KMS-11 (cell line): ENCODE results near the gene TM4SF1.
"Not testable (repeated sequence)": the region's sequence is repeated elsewhere in the genome, so short reads cannot be mapped to it uniquely, and the experiment has no call there.

Source experiments
- H2AFZ ChIP-seq: fragments of 200-600 bp; sonication (generic); 2 replicates; pipeline ENCODE4 v1.6.1; 2016; ENCODE audit warnings: antibody characterized with exemption, mixed run types, low read depth
- H3K27ac ChIP-seq: fragments of 200-600 bp; sonication (generic); 2 replicates; pipeline ENCODE4 v1.6.1; 2016; ENCODE audit warnings: mild to moderate bottlenecking, mixed run types
- H3K27me3 ChIP-seq: fragments of 200-600 bp; sonication (generic); 2 replicates; pipeline ENCODE4 v1.6.1; 2017; ENCODE audit warnings: mild to moderate bottlenecking, low read depth, mixed run types, moderate library complexity; ENCODE audit not compliant: insufficient read depth
- H3K36me3 ChIP-seq: fragments of 200-600 bp; sonication (generic); 2 replicates; pipeline ENCODE4 v1.6.1; 2017; ENCODE audit warnings: mild to moderate bottlenecking, mixed run types; ENCODE audit not compliant: insufficient read depth
- H3K4me1 ChIP-seq: fragments of 200-600 bp; sonication (generic); 2 replicates; pipeline ENCODE4 v1.6.1; 2016; ENCODE audit warnings: mild to moderate bottlenecking, low read depth, mixed run types; ENCODE audit not compliant: poor library complexity, severe bottlenecking
- H3K4me2 ChIP-seq: fragments of 200-600 bp; sonication (generic); 2 replicates; pipeline ENCODE4 v1.7.0; 2016; ENCODE audit warnings: mild to moderate bottlenecking, mixed run types
- H3K4me3 ChIP-seq: fragments of 200-600 bp; sonication (generic); IDR thresholded peaks from 2 replicates; pipeline ENCODE4 v1.6.1; 2017; ENCODE audit warnings: low read depth, low read length, mixed read lengths; ENCODE audit not compliant: insufficient read depth
- H3K79me2 ChIP-seq: fragments of 200-600 bp; sonication (generic); 2 replicates; pipeline ENCODE4 v1.6.1; 2016; ENCODE audit warnings: low read depth, mixed run types; ENCODE audit not compliant: insufficient read depth
- H3K9ac ChIP-seq: fragments of 200-600 bp; sonication (generic); 2 replicates; pipeline ENCODE4 v1.6.1; 2016; ENCODE audit warnings: mild to moderate bottlenecking, mixed run types
- H4K20me1 ChIP-seq: fragments of 200-600 bp; sonication (generic); 2 replicates; pipeline ENCODE4 v1.6.1; 2016; ENCODE audit warnings: mild to moderate bottlenecking, mixed run types; ENCODE audit not compliant: insufficient read depth
- TF ChIP-seq, protein P1 (sequence below): fragments of 200-600 bp; sonication (generic); conservative IDR thresholded peaks from 2 replicates; pipeline ENCODE4 v1.6.1; 2017; ENCODE audit warnings: low read depth, mild to moderate bottlenecking, antibody characterized with exemption, low read length, moderate library complexity, mixed read lengths

Gene TM4SF1

DNA sequence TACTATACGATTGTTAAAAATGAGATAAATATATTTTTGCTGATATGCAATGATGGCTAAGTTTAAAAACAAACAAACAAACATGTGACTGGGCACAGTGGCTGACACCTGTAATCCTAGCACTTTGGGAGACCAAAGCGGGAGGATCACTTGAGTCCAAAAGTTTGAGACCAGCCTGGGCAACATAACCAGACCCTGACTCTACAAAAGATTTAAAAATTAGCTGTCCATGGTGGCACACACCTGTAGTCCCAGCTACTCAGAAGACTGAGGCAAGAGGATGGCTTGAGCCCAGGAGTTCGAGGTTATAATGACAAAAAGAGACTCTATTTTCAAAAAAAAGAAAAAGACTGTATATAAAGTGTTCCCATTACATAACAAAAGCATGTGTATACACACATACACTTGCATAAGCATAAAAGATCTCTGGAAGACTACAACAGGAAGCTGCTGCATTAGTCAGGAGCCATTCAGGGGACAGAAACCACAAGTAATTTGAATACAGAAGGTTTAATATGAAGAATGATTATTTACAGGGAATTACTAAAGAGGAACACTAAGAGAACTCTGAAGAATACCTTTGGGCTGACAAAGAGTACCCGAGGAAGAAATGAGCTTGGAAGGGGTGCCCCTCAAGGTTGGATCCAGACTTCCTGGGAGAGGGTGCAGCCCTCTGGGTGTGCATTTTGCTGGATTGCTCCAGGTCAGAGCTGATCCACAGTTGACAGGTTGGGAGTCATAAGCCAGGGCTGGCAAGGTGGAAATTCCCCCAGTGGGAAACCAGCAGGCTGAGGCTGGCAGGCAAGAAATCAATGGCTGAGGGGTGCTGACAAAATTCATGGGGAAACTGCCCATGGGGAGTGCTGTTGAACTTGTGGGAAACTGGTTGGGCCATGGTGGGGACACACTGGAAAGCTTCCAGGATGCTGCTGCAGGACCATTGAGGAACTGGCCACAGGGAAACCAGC is 34.8 kb downstream of the TM4SF1 start:
- no peaks in the 10 kb centered on the region for H3K79me2 ChIP-seq

GRCh38 chr3:149340310-149340933 is 37.0 kb downstream of the TM4SF1 start:
- H3K4me1 ChIP-seq = no peaks in the 10 kb centered on the region
- no peak overlapping the region for H3K4me2 ChIP-seq
- H3K9ac ChIP-seq = no peak overlapping the region
- H2AFZ ChIP-seq = no peak overlapping the region
- no peaks in the 10 kb centered on the region for H4K20me1 ChIP-seq
- TF ChIP-seq, protein P1, sequence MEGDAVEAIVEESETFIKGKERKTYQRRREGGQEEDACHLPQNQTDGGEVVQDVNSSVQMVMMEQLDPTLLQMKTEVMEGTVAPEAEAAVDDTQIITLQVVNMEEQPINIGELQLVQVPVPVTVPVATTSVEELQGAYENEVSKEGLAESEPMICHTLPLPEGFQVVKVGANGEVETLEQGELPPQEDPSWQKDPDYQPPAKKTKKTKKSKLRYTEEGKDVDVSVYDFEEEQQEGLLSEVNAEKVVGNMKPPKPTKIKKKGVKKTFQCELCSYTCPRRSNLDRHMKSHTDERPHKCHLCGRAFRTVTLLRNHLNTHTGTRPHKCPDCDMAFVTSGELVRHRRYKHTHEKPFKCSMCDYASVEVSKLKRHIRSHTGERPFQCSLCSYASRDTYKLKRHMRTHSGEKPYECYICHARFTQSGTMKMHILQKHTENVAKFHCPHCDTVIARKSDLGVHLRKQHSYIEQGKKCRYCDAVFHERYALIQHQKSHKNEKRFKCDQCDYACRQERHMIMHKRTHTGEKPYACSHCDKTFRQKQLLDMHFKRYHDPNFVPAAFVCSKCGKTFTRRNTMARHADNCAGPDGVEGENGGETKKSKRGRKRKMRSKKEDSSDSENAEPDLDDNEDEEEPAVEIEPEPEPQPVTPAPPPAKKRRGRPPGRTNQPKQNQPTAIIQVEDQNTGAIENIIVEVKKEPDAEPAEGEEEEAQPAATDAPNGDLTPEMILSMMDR = no peak
- H3K79me2 ChIP-seq = no peaks in the 10 kb centered on the region
- H3K4me3 ChIP-seq = no peak overlapping the region
- no peak overlapping the region for H3K27ac ChIP-seq
- H3K27me3 ChIP-seq = no peaks in the 10 kb centered on the region
- H3K36me3 ChIP-seq = no peaks in the 10 kb centered on the region

More for the DNA sequence above, 34.8 kb downstream of the TM4SF1 start:
- H3K4me1 ChIP-seq = no peaks in the 10 kb centered on the region
- no peak overlapping the region for H3K4me3 ChIP-seq
- no peaks in the 10 kb centered on the region for H3K36me3 ChIP-seq
- H4K20me1 ChIP-seq = no peaks in the 10 kb centered on the region
- TF ChIP-seq, protein P1 = no peak
- no peaks in the 10 kb centered on the region for H3K27me3 ChIP-seq
- no peak overlapping the region for H3K27ac ChIP-seq
- H3K9ac ChIP-seq = no peak overlapping the region
- no peak overlapping the region for H3K4me2 ChIP-seq
- no peak overlapping the region for H2AFZ ChIP-seq

GRCh38 chr3:149339931-149340309 is 37.5 kb downstream of the TM4SF1 start:
- H3K27me3 ChIP-seq = no peaks in the 10 kb centered on the region
- H3K36me3 ChIP-seq = no peaks in the 10 kb centered on the region
- TF ChIP-seq, protein P1 = no peak
- no peak overlapping the region for H3K4me3 ChIP-seq
- H2AFZ ChIP-seq = no peak overlapping the region
- H3K79me2 ChIP-seq = no peaks in the 10 kb centered on the region
- no peaks in the 10 kb centered on the region for H3K4me1 ChIP-seq
- no peaks in the 10 kb centered on the region for H4K20me1 ChIP-seq
- H3K27ac ChIP-seq = no peak overlapping the region
- H3K4me2 ChIP-seq = no peak overlapping the region
- no peak overlapping the region for H3K9ac ChIP-seq

DNA sequence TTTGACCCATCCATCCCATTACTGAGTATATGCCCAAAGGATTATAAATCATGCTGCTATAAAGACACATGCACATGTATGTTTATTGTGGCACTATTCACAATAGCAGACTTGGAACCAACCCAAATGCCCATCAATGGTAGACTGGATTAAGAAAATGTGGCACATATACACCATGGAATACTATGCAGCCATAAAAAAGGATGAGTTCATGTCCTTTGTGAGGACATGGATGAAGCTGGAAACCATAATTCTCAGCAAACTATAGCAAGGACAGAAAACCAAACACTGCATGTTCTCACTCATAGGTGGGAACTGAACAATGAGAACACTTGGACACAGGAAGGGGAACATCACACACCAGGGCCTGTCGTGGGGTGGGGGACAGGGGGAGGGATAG is 40.0 kb downstream of the TM4SF1 start:
- H3K36me3 ChIP-seq, H3K27ac ChIP-seq, H3K79me2 ChIP-seq, H3K4me2 ChIP-seq, H4K20me1 ChIP-seq, H2AFZ ChIP-seq, H3K27me3 ChIP-seq, H3K4me3 ChIP-seq, H3K4me1 ChIP-seq, H3K9ac ChIP-seq: not testable (repeated sequence)

DNA sequence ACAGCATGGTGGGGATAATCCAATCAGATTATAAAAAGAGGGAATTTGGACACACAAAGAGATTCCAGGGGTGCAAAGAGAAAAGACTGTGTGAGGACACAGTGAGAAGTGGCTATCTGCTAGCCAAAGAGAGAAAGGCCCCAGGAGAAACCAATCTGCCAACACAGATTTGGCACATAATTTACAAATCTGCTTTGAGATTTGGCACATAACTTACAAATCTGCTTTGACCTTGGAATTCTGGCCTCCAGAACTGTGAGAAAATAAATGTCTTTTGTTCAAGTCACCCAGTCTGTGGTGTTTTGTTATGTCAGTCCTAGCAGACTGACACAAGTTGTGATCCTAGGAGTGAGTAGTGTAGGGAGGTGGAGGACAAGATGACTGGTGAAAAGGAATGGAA is 40.5 kb downstream of the TM4SF1 start:
- Histone ChIP-seq H3K4me3 (no peak overlapping the region), H3K36me3 (no peaks in the 10 kb centered on the region), H3K4me1 (no peaks in the 10 kb centered on the region), H3K27me3 (no peaks in the 10 kb centered on the region), H3K9ac (no peak overlapping the region), H3K27ac (no peak overlapping the region), H2AFZ (no peak overlapping the region), H3K79me2 (no peaks in the 10 kb centered on the region), H3K4me2 (no peak overlapping the region), H4K20me1 (no peaks in the 10 kb centered on the region)
- TF ChIP-seq, protein P1 = no peak
